OCI-M1 (cell line): ENCODE measurements around the gene DNAAF5.
"Not testable (repeated sequence)": the region's sequence is repeated elsewhere in the genome, so short reads cannot be mapped to it uniquely, and the experiment has no call there.

Experiments used
- DNase-seq: peaks from one replicate; lab custom pipeline; 2025; lab: John Stamatoyannopoulos, UW

Gene DNAAF5

DNA sequence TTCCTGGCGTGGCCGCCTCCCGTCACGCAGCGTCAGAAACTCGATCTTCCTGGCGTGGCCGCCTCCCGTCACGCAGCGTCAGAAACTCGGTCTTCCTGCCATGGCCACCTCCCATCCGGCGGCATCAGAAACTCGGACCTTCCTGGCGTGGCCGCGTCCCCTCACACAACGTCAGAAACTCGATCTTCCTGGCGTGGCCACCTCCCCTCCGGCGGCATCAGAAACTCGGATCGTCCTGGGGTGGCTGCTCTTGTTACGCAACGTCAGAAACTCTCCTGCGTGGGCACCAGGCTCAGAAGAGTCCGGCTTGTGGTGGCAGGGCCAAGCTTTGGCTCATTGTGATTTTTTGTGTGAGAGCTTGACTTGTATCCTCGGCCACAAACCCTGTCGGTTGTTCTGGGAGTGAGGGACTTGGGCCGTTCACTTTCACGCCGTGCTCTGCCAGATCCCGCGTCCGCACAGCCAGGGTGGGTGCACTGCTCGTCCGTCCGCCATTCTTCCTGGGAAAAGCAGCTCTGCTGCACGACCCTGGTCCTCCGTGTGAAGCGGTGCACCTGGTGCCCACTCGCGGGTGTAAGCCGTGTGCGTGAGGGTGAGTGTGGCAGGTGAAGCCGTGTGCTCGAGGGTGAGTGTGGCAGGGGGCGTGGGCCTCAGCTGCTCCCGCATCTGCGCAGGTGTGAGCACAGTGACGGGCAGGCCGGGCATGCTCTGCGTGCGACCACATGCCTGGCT lies 56.4 kb downstream of the DNAAF5 start:
- no peak for DNase-seq

DNA sequence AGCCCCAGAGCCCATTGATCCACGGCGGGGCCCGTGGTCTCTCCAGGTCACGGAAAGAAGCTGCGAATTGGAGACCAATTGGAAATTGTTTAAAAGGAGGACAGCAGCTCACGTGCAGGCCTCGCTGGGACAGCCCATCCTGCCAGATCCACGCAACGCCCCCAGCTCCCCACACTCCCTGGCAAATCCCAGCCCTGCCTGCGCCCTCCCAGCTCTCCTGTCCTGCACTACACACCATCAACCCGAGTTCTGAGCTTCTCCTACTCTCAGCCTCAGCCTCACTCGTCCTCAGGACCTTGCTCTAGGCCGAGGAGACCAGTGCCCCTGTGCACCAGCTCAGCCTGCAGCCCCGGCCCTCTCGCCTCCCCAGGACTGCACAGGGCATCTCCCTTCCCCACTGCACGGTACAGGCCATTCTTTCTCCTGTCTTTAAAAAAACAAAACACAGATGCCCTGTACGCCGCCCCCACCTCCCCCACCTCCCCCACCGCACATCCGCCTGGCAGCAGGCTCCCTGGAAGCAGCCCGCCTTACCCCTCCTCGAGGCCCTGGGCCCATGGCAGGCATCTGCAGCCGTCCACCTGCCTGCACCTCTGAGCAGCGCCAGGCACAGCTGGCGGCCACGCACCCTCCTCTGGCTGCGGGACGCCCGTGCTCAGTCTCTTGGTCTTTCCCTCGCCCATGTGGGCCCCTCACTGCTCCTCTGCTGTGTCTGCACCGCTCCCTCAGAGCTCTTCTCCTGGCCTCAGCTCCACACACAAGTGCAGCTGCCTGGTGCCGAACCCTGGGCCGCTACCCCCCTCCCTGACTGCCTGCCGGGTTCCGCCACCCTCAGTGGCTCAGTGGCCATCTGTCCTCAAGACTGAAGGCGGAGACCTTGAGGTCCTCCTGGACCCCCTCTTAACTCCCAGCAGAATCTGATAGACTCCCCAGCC lies 57.3 kb downstream of the DNAAF5 start:
- no peak for DNase-seq

DNA sequence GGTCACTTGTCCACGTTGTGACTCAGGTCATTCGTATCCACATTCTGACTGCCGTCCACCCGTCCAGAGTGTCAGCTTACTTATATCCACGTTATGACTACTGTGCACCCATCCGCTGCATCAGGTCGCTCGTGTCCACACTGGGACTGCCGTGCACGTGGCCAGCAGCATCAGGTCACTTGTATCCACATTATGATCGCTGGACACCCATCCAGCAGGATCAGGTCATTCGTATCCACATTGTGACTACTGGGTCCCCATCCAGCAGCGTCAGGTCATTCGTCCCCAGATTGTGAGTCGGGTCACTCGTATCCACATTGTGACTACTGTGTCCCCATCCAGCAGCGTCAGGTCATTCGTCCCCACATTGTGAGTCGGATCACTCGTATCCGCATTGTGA lies 58.5 kb downstream of the DNAAF5 start:
- DNase-seq = no peak

DNA sequence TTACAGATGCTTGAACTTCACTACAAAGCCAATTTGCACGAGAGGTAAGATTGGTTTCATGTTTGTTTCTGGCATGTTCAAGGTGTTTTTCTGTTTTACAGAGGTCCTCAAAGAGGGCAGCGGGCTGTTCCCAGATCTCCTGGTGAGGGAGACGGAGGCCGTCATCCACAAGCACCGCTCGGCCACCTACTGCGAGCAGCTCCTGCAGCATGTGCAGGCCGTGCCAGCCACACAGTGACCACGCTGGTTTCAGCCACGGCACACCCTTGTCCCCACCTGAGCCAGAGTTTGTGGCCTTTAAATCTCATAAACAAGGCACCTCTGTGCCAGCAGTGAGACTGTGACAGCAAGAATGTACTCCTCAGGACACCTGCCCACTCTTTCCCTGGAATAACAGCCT lies 58.9 kb downstream of the DNAAF5 start:
- no peak for DNase-seq

DNA sequence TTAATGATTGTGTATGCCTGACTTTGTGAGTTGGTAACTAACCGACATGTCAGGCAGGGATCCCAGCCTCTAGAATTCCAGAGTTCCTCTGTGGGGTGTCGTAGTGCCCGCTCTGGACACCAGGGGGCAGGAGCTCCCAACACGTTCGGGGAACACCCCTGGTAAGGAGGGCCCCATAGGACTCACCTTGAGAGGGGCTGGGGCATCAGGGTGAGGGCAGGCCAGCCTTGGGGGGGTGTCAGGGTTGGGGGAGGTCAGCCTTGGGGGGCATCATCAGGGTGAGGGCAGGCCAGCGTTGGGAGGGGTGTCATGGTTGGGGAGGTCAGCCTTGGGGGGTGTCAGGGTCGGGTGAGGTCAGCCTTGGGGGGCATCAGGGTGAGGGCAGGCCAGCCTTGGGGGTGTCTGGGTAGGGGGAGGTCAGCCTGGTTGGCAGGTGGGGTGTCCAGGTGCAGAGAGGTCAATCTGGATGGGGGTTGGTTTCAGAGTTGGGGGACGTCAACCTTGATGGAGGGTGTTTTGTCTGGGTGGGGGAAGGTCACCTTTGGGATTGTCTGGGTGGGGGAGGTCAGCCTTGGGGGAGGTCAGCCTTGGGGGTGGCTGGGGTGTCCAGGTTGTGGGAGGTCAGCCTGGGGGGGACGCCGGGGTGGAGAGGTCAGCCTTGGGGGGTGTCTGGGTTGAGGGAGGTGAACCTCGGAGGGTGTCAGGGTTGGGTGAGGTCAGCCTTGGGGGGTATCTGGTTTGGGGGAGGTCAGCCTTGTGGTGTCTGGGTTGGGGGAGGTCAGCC lies 60.2 kb downstream of the DNAAF5 start:
- DNase-seq = peak; percentile 54

DNA sequence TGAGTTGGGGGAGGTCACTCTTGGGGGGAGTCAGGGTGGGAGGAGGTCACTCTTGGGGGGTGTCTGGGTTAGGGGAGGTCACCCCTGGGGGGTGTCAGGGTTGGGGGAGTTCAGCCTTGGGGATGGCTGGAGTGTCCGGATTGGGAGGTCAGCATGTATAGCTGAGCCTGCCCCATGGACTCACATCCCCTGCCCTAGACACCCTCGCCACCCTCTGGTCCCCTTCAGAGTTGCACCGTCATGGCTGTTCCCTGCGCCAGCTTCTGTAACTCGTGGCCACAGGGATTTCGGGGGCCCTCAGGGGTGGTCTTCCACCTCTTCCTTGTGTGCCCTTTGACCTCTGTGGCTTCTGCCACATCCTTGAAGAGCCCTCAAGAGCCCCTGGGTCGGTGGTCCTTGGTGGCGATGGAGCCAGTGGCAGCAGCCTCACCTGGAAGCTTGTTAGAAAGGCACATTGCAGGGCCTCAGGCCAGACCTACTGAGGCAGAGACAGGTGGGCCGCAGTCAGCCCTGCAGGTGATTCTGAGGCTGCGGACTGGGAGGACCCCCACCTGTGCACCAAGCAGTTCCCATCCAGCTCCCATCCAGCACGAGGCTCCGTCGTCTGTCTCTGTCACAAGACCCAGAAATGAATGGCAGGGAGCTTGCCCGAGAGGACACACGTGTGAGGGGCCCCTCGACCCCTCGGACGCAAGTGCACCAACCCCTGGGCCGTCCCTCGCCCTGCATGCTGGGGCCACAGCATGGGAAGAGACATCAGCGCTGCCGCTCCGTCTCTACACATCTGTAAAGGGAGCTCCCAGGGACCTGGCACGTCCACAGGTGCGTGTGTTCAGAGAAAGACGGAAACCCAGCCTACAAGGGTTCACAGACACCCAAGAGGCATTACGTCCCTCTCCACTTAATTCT lies 61.1 kb downstream of the DNAAF5 start:
- no peak for DNase-seq

DNA sequence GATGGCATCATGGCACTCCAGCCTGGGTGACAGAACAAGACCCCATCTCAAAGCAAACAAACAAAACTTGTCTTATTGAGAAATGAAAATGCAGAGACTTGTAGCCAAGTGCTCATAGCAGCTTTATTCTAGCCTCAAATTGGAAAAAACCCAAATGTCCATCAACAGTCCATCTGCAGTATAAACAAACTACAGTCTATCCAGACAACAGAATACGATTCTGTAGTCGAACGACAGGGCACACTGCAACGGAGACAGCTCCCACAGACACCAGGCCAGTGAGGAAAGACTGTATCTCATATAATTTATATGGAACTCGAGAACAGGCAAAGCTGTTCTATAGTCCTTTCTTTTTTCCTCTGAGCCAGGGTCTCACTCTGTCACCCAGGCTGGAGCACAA lies 65.0 kb downstream of the DNAAF5 start:
- no peak for DNase-seq

DNA sequence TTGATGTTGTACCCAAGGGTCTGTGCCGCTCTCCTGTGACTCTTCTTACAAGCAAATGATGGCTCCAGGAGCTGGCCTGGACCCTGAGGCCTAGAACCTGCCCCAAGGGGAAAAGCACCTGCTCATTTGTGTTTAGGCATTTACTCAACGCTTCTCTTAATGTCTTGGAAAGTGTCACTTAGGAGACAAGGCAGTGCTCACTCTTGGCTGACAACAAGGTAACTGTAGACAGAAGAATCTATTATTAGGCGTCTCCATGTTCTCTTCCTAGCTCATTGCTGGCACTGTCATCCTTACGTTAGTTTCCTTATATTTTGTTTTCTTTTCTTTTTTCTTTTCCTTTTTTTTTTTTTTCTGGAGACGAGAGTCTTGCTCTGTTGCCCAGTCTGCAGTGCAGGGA lies 67.7 kb downstream of the DNAAF5 start:
- no peak for DNase-seq

DNA sequence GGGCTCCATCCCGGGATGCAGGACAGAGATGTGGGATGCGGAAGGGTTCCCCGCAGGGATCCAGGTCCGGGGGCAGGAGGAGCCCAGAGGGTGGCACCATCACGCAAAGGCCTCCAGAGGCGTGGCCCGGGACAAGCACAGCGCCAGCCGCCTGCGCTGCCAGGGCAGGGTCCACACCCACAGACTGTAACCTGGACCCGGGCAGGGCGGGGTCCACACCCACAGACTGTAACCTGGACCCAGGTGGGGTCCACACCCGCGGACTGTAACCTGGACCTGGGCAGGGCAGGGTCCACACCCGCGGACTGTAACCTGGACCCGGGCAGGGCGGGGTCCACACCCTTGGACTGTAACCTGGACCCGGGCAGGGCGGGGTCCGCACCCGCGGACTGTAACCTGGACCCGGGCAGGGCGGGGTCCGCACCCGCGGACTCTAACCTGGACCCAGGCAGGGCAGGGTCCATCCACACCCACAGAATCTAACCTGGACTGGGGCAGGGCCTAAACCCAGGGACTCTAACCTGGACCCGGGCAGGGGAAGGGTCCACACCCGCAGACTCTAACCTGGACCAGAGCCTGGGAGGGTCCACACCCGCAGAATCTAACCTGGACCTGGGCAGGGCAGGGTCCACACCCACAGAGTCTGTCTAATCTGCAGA lies 68.3 kb downstream of the DNAAF5 start:
- no peak for DNase-seq

DNA sequence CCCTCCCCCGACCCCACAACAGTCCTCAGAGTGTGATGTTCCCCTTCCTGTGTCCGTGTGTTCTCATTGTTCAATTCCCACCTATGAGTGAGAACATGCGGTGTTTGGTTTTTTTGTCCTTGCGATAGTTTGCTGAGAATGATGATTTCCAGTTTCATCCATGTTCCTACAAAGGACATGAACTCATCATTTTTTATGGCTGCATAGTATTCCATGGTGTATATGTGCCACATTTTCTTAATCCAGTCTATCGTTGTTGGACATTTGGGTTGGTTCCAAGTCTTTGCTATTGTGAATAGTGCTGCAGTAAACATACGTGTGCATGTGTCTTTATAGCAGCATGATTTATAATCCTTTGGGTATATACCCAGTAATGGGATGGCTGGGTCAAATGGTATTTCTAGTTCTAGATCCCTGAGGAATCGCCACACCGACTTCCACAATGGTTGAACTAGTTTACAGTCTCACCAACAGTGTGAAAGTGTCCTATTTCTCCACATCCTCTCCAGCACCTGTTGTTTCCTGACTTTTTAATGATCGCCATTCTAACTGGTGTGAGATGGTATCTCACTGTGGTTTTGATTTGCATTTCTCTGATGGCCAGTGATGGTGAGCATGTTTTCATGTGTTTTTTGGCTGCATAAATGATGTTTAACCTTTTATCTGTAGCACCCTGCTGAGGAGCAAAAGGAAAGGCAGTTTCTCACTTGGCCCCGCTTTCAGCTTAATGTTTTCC lies 70.1 kb downstream of the DNAAF5 start:
- DNase-seq = not testable (repeated sequence)

DNA sequence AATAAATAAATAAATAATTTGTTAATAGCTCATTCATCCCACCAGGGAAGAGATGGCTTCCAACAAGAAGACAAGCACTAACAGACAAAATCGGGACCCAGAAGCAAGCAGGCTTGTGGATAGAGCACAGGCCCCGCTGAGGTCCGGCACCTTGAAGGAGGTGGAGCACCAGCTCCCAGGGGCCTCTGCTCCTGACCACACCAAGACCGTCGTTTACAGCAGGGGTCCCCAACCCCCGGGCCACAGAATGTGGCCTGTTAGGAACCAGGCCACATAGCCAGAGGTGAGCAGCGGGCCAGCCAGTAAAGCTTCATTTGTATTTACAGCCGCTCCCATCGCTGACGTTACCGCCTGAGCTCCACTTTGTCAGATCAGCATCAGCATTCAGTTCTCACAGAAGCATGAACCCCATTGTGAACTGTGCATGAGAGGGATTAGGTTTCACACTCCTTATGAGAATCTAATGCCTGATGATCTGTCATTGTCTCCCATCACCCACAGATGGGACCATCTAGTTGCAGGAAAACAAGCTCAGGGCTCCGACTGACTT lies 72.5 kb downstream of the DNAAF5 start:
- no peak for DNase-seq

DNA sequence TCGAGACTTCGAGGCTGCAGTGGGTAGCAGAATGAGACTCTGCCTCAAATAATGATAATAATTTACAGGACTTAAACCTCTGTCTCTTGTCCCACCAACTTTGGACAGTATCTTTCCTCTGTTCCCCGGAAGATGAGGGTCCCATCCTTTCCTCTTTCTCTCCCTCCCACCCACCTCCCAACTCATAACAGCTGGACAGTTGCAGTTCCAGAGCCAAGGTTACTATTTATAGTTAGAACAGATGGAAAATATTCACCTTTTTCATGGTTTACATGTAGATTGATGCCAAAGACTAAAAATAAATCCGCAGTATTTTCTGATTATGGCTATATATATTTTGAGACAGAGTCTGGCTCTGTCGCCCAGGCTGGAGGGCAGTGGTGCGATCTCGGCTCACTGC lies 74.2 kb downstream of the DNAAF5 start:
- DNase-seq = no peak

DNA sequence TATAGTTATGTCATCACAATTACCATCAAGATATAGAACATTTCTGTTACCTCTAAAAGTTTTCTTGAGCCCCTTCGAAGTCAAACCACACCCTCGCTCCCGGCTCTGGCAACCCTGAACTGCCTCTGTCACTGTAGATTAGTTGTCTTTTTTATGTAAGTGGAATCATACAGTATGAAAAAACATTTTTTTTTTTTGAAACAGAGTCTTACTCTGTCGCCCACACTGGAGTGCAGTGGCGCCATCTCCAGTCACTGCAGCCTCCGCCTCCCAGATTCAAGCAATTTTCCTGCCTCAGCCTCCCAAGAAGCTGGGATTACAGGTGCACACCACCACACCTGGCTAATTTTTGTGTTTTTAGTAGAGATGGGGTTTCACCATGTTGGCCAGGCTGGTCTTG lies 74.9 kb downstream of the DNAAF5 start:
- DNase-seq = not testable (repeated sequence)

DNA sequence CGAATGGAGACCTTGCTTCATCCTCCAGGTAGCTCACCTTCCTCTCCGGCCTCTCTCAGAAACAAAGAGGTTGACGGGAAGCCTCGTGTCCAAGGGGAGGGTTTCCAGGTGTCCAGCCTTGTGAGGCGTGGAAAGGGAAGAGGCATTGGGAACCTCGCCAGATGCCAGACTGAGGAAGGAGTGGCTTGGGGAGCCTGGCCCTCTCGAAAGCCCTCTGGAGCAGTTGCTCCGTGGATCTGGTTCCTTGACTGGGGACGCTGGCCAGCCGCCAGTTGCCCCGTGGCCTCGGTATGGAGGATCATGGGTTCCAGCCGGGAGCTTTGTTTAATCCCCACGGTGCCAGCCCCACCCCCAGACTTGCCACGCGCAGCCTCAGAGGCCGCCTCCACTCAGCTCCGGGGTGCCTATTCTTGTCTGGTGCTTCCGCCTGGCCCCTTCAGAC lies 75.5 kb downstream of the DNAAF5 start:
- DNase-seq = no peak

DNA sequence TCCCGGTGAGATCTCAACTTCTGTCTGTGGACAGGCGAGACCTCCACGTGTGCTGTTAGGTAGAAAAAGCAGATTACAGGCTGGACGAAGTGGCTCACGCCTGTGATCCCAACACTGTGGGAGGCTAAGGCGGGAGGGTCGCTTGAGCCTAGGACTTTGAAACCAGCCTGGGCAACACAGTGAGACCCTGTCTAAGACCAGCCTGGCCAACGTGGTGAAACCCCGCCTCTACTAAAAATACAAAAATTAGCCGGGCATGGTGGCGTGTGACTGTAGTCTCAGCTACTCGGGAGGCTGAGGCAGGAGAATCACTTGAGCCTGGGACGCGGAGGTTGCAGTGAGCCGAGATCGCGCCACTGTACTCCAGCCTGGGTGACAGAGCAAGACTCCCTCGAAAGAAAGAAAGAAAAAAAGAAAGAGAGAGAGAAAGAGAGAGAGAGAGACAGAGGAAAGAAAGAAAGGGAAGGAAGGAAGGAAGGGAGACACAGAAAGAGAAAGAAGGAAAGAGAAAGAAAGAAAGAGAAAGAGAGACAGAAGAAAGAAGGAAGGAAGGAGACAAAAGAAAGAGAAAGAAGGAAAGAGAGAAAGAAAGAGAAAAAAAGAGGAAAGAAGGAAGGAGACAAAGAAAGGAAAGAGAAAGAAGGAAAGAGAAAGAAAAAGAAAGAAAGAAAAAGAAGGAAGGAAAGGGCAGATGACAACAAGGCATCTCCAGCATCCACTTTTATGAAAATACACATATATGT lies 76.2 kb downstream of the DNAAF5 start:
- no peak for DNase-seq

DNA sequence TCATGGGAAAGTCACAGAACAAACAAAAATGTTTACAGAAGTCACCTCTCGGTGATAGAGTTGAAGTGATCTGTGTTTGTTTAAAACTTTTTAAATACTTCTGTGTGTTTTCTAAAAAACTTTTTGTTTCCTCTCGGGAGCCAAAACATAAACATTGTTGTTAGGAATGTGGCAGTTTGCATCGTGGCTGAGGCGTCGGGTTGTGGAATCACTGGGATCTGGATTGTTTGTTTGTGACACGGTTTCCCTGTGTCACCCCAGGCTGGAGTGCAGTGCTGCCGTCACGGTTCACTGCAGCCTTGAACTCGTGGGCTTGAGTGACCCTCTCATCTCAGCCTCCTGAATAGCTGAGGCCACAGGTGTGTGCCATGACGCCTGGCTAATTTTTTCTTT lies 76.7 kb downstream of the DNAAF5 start:
- DNase-seq = no peak

DNA sequence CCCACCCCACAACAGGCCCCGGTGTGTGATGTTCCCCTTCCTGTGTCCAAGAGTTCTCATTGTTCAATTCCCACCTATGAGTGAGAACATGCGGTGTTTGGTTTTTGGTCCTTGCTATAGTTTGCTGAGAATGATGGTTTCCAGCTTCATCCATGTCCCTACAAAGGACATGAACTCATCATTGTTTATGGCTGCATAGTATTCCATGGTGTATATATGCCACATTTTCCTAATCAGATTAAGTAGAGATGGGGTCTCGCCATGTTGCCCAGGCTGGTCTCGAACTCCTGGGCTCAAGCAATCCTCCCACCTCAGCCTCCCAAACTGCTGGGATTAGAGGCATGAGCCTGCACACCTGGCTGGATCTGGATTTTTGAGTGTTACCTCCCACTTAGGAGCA lies 77.3 kb downstream of the DNAAF5 start:
- not testable (repeated sequence) for DNase-seq

DNA sequence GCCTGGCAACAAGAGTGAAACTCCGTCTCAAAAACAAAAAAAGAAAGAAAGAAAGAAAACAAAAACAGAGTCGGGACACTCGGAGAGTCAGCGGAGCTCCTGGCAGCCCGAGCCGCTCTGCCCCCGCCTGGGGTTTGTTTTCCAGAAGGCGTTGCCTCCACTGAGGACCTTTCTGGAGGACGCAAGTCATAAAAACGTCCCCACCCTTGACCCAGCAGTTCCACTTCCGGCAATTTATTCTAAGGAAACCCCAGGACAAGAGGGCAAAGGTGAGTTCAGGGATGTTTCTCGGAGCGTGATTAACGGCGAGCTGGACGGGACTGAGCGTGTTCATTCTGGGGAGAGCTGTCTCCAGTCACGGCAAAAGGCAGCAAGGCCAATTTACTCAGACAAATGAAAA lies 78.8 kb downstream of the DNAAF5 start:
- no peak for DNase-seq
